ENCODE data around the gene FHOD1.

FHOD1 gene

DNA sequence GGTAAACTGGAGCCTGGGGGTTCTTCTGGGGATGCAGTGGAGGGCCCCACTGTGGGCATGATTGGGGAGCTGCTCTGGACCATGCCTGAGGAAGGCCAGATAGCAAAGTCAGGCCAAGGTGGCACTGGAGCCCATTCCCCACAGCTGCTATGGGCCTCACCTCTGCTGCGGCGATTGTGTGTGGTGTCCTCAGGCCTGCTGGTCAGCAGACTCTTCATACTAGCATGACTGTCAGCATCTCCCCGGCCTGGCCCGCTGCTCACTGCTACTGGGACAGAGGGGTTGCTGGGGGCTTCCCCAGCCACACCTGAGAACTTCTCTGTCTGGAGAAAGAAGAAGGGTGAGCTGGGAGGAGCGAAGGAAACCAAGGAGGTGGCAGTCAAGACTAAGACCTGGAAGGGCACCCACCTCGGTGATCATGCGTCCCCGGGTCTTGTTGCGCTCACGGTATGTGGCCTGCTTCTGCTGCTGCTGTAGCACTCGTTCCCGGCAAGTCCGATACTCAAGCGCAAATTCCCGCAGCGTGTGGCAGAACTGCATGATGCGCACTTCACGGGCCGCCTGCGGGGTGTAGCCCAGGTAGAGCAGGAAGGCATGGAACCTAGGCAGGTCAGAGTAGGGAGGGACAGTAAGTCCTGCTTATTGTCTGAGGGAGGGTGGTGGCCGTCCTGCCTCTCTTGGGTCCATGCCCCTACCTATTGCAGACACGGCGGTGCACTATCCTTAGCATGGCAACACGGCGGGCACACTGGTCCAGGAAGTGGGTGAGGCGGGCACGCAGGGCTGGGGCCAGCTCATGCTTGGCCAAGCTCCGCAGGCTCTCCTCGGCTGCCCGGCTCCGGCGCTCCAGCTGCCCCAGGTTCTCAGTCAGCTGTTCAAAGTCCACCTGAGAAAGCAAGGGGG lies 17.1 kb downstream of the FHOD1 start:
- TF ChIP-seq CTCF (IDR thresholded peaks at IDR 0.05; ENCODE audit: insufficient read depth, low read length) (no peak), POLR2AphosphoS5 (IDR thresholded peaks at IDR 0.05; ENCODE audit: low read depth) (peak; percentile 42; the same call in 1 of the 2 replicates)
- H3K27me3 ChIP-seq (ENCODE audit: insufficient read depth, poor library complexity, severe bottlenecking), result no peaks in the 10 kb centered on the region
- DNase-seq (ENCODE audit: low read depth in 1 of 2, low spot score in 1 of 2), result no peak
- H3K4me3 ChIP-seq (replicated peaks; ENCODE audit: insufficient read depth, low read length), result no peak overlapping the region
- no peak overlapping the region for H3K27ac ChIP-seq (replicated peaks)

GRCh38 chr16:67228905-67229304 lies 18.4 kb downstream of the FHOD1 start:
- Histone ChIP-seq H3K27me3 (ENCODE audit: insufficient read depth, poor library complexity, severe bottlenecking) (no peaks in the 10 kb centered on the region), H3K27ac (replicated peaks) (no peak overlapping the region), H3K4me3 (replicated peaks; ENCODE audit: insufficient read depth, low read length) (no peak overlapping the region)
- TF ChIP-seq GABPA (IDR thresholded peaks at IDR 0.05; ENCODE audit: low read depth) (no peak), SPI1 (IDR thresholded peaks at IDR 0.05; ENCODE audit: borderline replicate concordance, low read depth) (no peak), POLR2AphosphoS5 (IDR thresholded peaks at IDR 0.05; ENCODE audit: low read depth) (no peak), REST (IDR thresholded peaks at IDR 0.05; ENCODE audit: insufficient replicate concordance, low read depth) (no peak), CTCF (IDR thresholded peaks at IDR 0.05; ENCODE audit: insufficient read depth, low read length) (no peak)
- no peak for DNase-seq (ENCODE audit: low read depth in 1 of 2, low spot score in 1 of 2)

GRCh38 chr16:67228034-67228785 lies 19.1 kb downstream of the FHOD1 start:
- peak overlapping the region; percentile 100 for H3K4me3 ChIP-seq (replicated peaks; ENCODE audit: insufficient read depth, low read length)
- TF ChIP-seq POLR2AphosphoS5 (IDR thresholded peaks at IDR 0.05; ENCODE audit: low read depth), result no peak
- no peak for TF ChIP-seq SPI1 (IDR thresholded peaks at IDR 0.05; ENCODE audit: borderline replicate concordance, low read depth)
- no peak for TF ChIP-seq GABPA (IDR thresholded peaks at IDR 0.05; ENCODE audit: low read depth)
- no peak for TF ChIP-seq CTCF (IDR thresholded peaks at IDR 0.05; ENCODE audit: insufficient read depth, low read length)
- no peak for TF ChIP-seq REST (IDR thresholded peaks at IDR 0.05; ENCODE audit: insufficient replicate concordance, low read depth)
- DNase-seq (ENCODE audit: low read depth in 1 of 2, low spot score in 1 of 2), result no peak
- H3K27ac ChIP-seq (replicated peaks), result no peak overlapping the region
- H3K27me3 ChIP-seq (ENCODE audit: insufficient read depth, poor library complexity, severe bottlenecking), result no peaks in the 10 kb centered on the region

Measured in HL-60 (cell line).